SK-N-MC (cell line): ENCODE results near the gene OGG1.

Experiments
- DNase-seq: peaks from one replicate; pipeline ENCODE4 v3.0.0-alpha.2; 2011; ENCODE audit warnings: low read depth, low spot score
- H3K27ac ChIP-seq: fragments of 200-600 bp; sonication (generic); 2 replicates; pipeline ENCODE4 v1.5.1; 2016; ENCODE audit warnings: mixed run types
- H3K36me3 ChIP-seq: fragments of 200-600 bp; sonication (generic); 2 replicates; pipeline ENCODE4 v1.6.1; 2017; ENCODE audit warnings: antibody characterized with exemption, low read length, mixed read lengths; ENCODE audit not compliant: insufficient read depth
- H3K4me3 ChIP-seq: fragments of 200-600 bp; sonication (generic); 2 replicates; pipeline ENCODE4 v1.5.1; 2016
- H3K9ac ChIP-seq: fragments of 200-600 bp; sonication (generic); 2 replicates; pipeline ENCODE4 v1.8.0; 2017; ENCODE audit warnings: mixed run types, mixed read lengths; ENCODE audit not compliant: insufficient read length
- H3K9me3 ChIP-seq: fragments of 200-600 bp; sonication (generic); 2 replicates; pipeline ENCODE4 v1.6.1; 2017; ENCODE audit warnings: low read depth, mild to moderate bottlenecking, antibody characterized with exemption, low read length, moderate library complexity, mixed read lengths
- EZH2 ChIP-seq: fragments of 200-600 bp; sonication (generic); IDR thresholded peaks from one replicate; pipeline ENCODE4 v1.6.1; 2017; ENCODE audit warnings: antibody characterized with exemption
- FOXP2 ChIP-seq: optimal IDR thresholded peaks from 2 replicates; pipeline ENCODE3; 2011; ENCODE audit warnings: mild to moderate bottlenecking, moderate library complexity; ENCODE audit not compliant: insufficient read depth; ENCODE audit errors: extremely low read length, control extremely low read depth
- POLR2AphosphoS5 ChIP-seq: IDR thresholded peaks from 2 replicates; pipeline ENCODE4 v1.6.1; 2012; ENCODE audit warnings: mild to moderate bottlenecking, low read depth, low read length, borderline replicate concordance

OGG1 gene

GRCh38 chr3:9712415-9712814, 37.3 kb upstream of the OGG1 start:
- Histone ChIP-seq H3K36me3 (no peaks in the 10 kb centered on the region), H3K27ac (no peak overlapping the region), H3K9me3 (no peaks in the 10 kb centered on the region), H3K4me3 (no peak overlapping the region), H3K9ac (no peak overlapping the region)
- TF ChIP-seq EZH2 (no peak), FOXP2 (no peak), POLR2AphosphoS5 (no peak)
- no peak for DNase-seq

- no peak overlapping the region for H3K27ac ChIP-seq
- H3K36me3 ChIP-seq: no peaks in the 10 kb centered on the region
- H3K9ac ChIP-seq: no peak overlapping the region
- no peak for DNase-seq
- no peaks in the 10 kb centered on the region for H3K9me3 ChIP-seq
- H3K4me3 ChIP-seq: no peak overlapping the region
- no peak for TF ChIP-seq EZH2
- no peak for TF ChIP-seq POLR2AphosphoS5
- no peak for TF ChIP-seq FOXP2
Measured at GRCh38 chr3:9713142-9713541, 36.6 kb upstream of the OGG1 start.

GRCh38 chr3:9715136-9715535, 34.6 kb upstream of the OGG1 start:
- no peaks in the 10 kb centered on the region for H3K9me3 ChIP-seq
- no peak overlapping the region for H3K4me3 ChIP-seq
- TF ChIP-seq FOXP2: no peak
- H3K9ac ChIP-seq: no peak overlapping the region
- no peaks in the 10 kb centered on the region for H3K36me3 ChIP-seq
- no peak overlapping the region for H3K27ac ChIP-seq
- no peak for DNase-seq

- Histone ChIP-seq H3K4me3 (no peak overlapping the region), H3K36me3 (no peaks in the 10 kb centered on the region), H3K9me3 (no peaks in the 10 kb centered on the region), H3K27ac (no peak overlapping the region), H3K9ac (no peak overlapping the region)
- no peak for DNase-seq
- TF ChIP-seq POLR2AphosphoS5 (no peak), EZH2 (no peak), FOXP2 (no peak)
Measured at GRCh38 chr3:9715764-9716437, 33.9 kb upstream of the OGG1 start.

GRCh38 chr3:9716801-9717555, 32.8 kb upstream of the OGG1 start:
- H3K4me3 ChIP-seq: no peak overlapping the region

GRCh38 chr3:9717563-9717962, 32.2 kb upstream of the OGG1 start:
- Histone ChIP-seq H3K36me3 (no peaks in the 10 kb centered on the region), H3K4me3 (no peak overlapping the region), H3K9ac (no peak overlapping the region), H3K27ac (no peak overlapping the region), H3K9me3 (no peaks in the 10 kb centered on the region)
- DNase-seq: no peak
- no peak for TF ChIP-seq EZH2
- TF ChIP-seq POLR2AphosphoS5: no peak
- no peak for TF ChIP-seq FOXP2

More at GRCh38 chr3:9716801-9717555, 32.8 kb upstream of the OGG1 start:
- no peaks in the 10 kb centered on the region for H3K36me3 ChIP-seq
- no peak for DNase-seq
- TF ChIP-seq EZH2 (no peak), FOXP2 (no peak)
- no peak overlapping the region for H3K9ac ChIP-seq
- no peaks in the 10 kb centered on the region for H3K9me3 ChIP-seq
- no peak overlapping the region for H3K27ac ChIP-seq

- no peak for TF ChIP-seq FOXP2
- TF ChIP-seq POLR2AphosphoS5: no peak
- no peak for TF ChIP-seq EZH2
- no peak overlapping the region for H3K27ac ChIP-seq
Measured at GRCh38 chr3:9718118-9718517, 31.6 kb upstream of the OGG1 start.

GRCh38 chr3:9721015-9721699, 28.6 kb upstream of the OGG1 start:
- Histone ChIP-seq H3K36me3 (no peaks in the 10 kb centered on the region), H3K9ac (no peak overlapping the region), H3K9me3 (no peaks in the 10 kb centered on the region), H3K4me3 (no peak overlapping the region), H3K27ac (no peak overlapping the region)
- DNase-seq: no peak
- TF ChIP-seq FOXP2 (no peak), EZH2 (no peak), POLR2AphosphoS5 (no peak)

More at GRCh38 chr3:9718118-9718517, 31.6 kb upstream of the OGG1 start:
- Histone ChIP-seq H3K4me3 (no peak overlapping the region), H3K9me3 (no peaks in the 10 kb centered on the region), H3K36me3 (no peaks in the 10 kb centered on the region), H3K9ac (no peak overlapping the region)
- DNase-seq: no peak
